SKM-1 treated with dmso at 0.1 percent for 144 hours (cell line): Measurements from ENCODE around the gene TSEN54.
A peak's percentile ranks its signal among the peaks of the same experiment; 100 is the strongest.
"Not testable (repeated sequence)": the region's sequence is repeated elsewhere in the genome, so short reads cannot be mapped to it uniquely, and the experiment has no call there.

ENCODE experiments used
- DNase-seq: peaks from one replicate; lab custom pipeline; 2025; ENCODE audit not compliant: unreplicated experiment; lab: John Stamatoyannopoulos, UW

TSEN54 gene

DNA sequence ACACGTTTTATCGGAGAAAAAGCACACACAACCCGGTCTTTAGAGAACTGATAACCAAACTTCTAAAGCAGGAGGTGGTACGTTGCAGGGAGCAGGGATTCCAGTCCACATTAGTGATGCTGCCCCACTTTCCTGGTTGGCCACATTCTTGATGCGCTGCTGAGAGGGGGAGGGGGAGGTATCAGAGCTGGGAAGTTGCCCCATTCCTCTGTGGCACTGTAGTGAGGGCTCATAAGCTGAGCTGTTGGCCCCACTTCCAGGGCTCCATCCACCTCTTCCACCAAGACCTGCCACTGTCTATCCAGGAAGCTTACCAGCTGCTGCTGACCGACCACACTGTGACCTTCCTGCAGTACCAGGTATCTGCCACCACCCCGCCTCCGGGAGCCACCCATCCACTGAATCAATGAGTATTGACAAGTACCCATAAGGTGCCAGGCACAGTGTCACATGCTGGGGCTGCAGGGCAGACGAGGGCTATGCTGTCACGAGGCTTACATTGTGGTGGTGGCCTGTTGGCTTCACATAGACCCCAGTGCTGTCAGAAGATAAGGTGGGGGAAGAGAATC, 1.1 kb downstream of the TSEN54 start:
- peak; percentile 13 for DNase-seq

DNA sequence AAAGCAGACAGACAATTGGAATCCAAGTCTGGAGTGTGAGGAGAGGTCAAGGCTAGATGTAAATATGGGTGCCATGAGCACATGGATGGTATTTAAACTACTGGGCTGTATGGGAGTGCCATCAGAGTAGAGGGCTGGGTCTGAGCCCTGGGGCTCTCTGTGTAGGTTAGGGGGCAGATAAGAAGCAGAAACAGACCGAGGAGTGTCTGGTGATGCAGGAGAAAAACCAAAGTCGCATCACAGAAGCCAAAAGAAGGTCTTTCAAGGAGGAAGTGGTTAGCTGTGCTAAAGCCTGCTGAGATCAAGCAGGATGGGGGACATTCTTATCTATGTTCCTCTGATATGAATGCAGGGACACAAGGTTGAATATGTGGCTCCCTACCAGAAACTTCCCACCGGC, 1.9 kb downstream of the TSEN54 start:
- DNase-seq = peak; percentile 29

DNA sequence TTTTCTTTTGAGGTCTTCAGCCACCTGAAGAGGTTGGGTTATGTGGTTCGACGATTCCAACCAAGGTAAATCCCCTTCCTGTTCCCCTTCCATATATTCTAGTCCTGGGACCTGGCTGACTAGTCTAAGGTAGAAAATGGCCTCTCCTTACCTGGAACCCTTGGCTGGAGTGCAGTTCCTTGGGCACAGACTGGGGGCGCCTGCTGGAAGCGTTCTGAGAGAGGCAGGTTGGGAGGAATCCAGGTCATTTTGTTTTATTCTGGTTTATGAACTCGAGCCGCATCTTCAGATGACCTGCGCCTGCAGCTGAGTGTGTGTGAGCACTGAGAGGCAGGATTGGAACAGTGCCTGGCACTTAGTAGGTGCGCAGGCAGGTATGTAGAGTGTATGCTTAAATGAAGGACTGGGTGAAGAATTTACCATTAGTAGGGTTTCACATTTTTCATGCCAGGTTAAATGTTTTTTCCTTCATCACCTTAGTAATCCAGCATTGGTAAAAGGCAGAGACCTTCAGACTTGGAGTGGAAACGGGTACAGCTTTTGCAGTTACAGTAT, 2.7 kb downstream of the TSEN54 start:
- no peak for DNase-seq

DNA sequence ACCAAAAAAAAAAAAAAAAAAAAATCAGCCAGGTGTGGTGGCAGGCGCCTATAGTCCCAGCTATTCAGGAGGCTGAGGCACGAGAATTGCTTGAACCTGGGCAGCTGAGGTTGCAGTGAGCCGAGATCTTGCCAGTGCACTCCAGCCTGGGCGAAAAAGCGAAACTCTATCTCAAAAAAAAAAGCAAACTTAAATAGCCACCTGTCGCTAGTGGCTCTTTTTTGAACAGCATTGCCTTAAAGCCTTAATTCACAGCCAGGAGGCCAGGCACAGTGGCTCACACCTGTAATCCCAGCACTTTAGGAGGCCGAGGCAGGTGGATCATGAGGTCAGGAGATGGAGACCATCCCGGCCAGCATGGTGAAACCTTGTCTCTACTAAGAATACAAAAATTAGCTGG, 4.1 kb downstream of the TSEN54 start:
- not testable (repeated sequence) for DNase-seq

- no peak for DNase-seq
Observed at GRCh38 chr17:75521290-75521689, 5.0 kb downstream of the TSEN54 start.

DNA sequence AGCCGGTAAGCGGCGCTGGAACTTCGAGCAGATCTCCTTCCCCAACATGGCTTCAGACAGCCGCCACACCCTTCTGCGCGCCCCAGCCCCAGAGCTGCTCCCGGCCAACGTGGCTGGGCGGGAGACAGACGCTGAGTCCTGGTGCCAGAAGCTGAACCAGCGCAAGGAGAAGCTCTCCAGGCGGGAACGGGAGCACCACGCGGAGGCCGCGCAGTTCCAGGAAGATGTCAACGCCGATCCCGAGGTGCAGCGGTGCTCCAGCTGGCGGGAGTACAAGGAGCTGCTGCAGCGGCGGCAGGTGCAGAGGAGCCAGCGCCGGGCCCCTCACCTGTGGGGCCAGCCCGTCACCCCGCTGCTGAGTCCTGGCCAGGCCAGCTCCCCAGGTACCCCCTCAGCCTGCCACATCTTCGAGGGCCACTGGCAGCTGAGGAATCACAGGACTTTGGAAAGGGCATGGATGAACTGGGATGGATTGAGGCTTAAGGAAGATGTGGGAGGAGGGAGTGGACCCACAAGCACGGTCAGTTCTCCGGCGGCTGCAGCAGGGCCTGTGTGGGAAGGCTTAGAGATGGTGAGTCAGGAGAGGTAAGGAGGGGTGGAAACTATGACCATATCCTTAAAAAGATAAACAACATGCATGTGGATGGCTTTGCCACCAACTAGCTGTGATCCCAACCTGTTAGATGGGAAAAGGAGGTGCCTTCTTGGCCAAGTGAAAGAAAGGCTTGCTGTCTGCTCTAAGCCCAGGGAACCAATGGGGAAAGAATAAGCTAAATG, 5.8 kb downstream of the TSEN54 start:
- no peak for DNase-seq

GRCh38 chr17:75523647-75524046, 7.3 kb downstream of the TSEN54 start:
- no peak for DNase-seq

- DNase-seq = no peak
Observed at GRCh38 chr17:75524269-75524969, 8.1 kb downstream of the TSEN54 start.

DNA sequence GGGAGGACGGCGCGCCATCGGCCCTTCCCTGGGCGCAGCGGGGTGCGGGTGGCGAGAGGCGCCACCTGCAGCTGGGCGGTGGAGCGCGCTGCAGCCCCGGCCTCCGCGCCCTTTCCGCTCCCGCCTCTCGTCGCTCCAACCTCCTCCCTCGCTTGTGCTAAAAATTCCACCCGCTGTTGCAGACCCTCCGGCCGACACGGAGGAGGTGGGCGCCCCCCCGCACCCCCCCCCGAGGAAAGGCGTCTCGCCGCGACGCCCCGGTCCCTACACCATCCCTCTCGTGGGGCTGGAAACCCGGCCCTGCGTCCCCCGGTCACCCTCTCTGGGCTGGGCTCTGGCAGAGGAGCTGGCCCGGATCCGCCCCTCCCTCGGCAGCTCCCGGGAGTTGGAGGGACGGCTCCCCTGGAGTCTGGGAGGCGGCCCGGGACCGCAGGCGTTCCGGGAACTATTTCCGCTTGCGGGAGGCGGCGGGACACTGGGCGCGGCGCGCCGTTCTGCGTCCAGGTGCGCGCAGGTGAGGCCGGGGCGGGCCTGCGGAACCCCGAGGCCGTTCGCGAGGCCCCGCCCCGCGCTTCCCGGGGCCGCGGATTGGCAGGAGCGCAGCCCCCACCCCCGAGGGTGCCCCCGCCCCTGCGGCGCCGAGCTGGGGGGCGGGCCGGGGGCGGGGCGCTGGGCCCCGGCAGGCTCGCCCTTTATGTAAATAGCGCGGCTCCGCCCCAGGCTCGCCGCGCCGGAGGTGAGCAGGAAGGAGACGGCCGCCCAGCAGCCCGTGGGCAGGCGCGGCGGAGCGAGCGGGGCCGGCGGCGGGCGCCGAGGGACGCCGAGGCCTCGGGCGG, 8.9 kb downstream of the TSEN54 start, which contains the start of gene LLGL2:
LLGL2 (plus strand) TSS at position 728 of the 836 bp plus-strand sequence. CDS start 17,730 bp downstream, outside the sequence.
- DNase-seq = no peak

DNA sequence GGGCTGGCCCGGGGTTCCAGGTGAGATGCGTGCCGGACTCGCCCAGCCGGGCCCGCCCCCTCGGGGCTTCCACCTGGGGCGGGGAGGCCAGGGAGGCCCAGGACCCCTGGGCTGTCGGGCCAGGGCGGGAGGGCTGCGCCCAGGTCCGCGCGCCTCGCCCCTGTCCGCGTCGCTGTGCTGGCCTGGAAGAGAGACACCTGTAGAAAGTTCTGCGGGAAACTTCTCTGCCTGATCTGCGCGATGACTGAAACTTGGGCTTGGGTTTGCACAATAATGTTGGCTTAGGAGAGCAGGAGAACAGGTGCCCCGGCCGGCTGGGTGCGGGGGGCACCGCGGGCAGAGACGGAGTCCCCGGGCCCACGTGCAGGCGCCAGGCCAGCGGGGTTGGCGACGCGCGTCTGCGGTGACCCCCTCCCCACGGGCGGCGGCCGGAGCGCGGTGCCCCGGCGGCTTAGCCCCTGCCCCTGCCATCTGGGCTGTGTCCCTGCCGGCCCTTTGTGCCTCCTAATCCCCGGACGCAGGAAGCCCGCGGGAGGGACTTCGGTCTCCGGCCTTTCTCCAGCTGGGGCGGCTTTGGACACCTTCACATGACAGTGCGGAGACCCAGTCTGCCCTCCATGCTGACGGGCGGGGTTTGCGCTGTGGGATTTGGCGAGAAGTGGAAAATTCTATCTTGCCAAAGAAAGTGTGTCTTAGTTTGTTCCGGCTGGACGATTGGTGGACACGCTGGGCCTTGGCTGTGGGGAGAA, 9.7 kb downstream of the TSEN54 start:
- no peak for DNase-seq

DNA sequence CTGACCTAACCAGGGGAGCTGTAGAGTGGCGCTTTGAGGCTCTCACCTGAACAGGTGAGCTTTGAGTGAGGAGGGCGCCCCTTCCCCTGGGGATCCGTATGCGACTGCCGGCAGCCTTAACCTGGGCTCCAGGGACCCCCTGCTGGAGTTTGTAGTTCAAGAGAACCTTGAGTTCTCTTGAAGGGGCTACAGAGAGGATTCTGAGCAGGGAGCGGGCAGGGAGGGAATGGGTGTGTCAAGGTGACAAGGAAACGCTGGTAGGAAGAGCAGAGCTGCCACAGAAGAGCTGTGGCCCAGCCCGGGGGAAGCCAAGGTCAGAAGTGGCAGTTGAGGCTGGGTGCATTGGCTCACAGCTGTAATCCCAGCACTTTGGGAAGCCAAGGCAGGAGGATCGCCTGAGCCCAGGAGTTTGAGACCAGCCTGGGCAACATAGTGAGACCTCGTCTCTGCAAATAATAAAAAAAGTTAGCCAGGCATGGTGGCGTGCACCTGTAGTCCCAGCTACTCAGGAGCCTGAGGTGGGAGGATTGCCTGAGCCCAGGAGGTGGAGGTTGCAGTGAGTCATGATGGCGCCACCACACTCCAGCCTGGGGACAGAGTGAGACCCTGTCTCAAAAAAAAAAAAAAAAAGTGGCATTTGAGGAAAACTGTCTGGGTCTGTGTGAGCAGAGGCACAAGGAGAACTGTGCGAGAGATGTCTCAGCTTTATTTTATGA, 10.4 kb downstream of the TSEN54 start:
- DNase-seq = no peak

- no peak for DNase-seq
Observed at GRCh38 chr17:75530837-75531720, 14.8 kb downstream of the TSEN54 start.

GRCh38 chr17:75531721-75532072, 15.4 kb downstream of the TSEN54 start:
- DNase-seq = no peak

- DNase-seq = no peak
Observed at GRCh38 chr17:75535119-75535537, 18.8 kb downstream of the TSEN54 start.

- DNase-seq = no peak
Observed at GRCh38 chr17:75535871-75536270, 19.5 kb downstream of the TSEN54 start.

- no peak for DNase-seq
Observed at GRCh38 chr17:75536366-75536765, 20.0 kb downstream of the TSEN54 start.

GRCh38 chr17:75539967-75540729, 23.8 kb downstream of the TSEN54 start:
- DNase-seq = no peak
